Activated naive CD8-positive, alpha-beta T cell treated with anti-CD3 and anti-CD28 coated beads, Interleukin-2, amount 10 ng/mL, durations not matched to agents 7 days and 5 days (primary cell): ENCODE results near the gene ESAM. TPM values are rescaled to one million over a fixed set of nuclear protein-coding genes. Genes with fewer than 3 reads are reported as not detected.

ENCODE experiments used
- ATAC-seq: fragments of 150-1000 bp; cut with Tn5 transposase; one replicate; pipeline ENCODE4 v1.10.0; 2021; ENCODE audit warnings: low read depth, moderate library complexity
- POLR2A ChIA-PET: fragments of 350-600 bp; sonication (Branson Sonifier 250); formaldehyde crosslinking; loops from one replicate; lab custom pipeline; 2021; ENCODE audit warnings: antibody characterized with exemption; lab: Charles Lee
- DNase-seq: peaks from one replicate; pipeline ENCODE4 v3.0.0; 2021
- H3K27ac Mint-ChIP-seq: one replicate; pipeline ENCODE4 v1.8.0; 2022; ENCODE audit warnings: mild to moderate bottlenecking, mixed read lengths
- H3K27me3 Mint-ChIP-seq: one replicate; pipeline ENCODE4 v1.8.0; 2022; ENCODE audit warnings: mild to moderate bottlenecking, moderate library complexity, mixed read lengths
- H3K36me3 Mint-ChIP-seq: one replicate; pipeline ENCODE4 v1.8.0; 2021; ENCODE audit warnings: mild to moderate bottlenecking, mixed read lengths
- H3K4me1 Mint-ChIP-seq: one replicate; pipeline ENCODE4 v1.8.0; 2021; ENCODE audit warnings: mixed read lengths
- H3K4me3 Mint-ChIP-seq: one replicate; pipeline ENCODE4 v1.8.0; 2022; ENCODE audit warnings: mild to moderate bottlenecking, moderate library complexity, mixed read lengths
- H3K9me3 Mint-ChIP-seq: one replicate; pipeline ENCODE4 v1.8.0; 2021; ENCODE audit warnings: mixed read lengths
- total RNA-seq, 2 experiments: library from RNA; stranded (reverse); gene quantifications; one replicate each; pipeline ENCODE4 v1.2.3, GENCODE V29; 2021

ESAM gene, protein sequence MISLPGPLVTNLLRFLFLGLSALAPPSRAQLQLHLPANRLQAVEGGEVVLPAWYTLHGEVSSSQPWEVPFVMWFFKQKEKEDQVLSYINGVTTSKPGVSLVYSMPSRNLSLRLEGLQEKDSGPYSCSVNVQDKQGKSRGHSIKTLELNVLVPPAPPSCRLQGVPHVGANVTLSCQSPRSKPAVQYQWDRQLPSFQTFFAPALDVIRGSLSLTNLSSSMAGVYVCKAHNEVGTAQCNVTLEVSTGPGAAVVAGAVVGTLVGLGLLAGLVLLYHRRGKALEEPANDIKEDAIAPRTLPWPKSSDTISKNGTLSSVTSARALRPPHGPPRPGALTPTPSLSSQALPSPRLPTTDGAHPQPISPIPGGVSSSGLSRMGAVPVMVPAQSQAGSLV
- under 1 TPM; 0.91 to 0.97 TPM for total RNA-seq

GRCh38 chr11:124762105-124762623, at the start of gene ESAM:
ESAM (minus strand) TSS chr11:124762290; CDS start chr11:124762154, 136 bp downstream.
- Mint-ChIP-seq H3K4me1 (peaks cover 13% of the 10 kb centered on the region), H3K4me3 (peak within 1 kb of the TSS; percentile 99), H3K27me3 (peaks cover 48% of the 10 kb centered on the region), H3K36me3 (peaks cover 2% of the 10 kb centered on the region), H3K27ac (peak within 1 kb of the TSS; percentile 57), H3K9me3 (no peaks in the 10 kb centered on the region)
- peak; percentile 76 for ATAC-seq
- POLR2A ChIA-PET, result interaction anchor here (0.6 to 1.4 kb wide), 2 partner anchors 92 to 118 kb away, joined by 3 to 4 read pairs; no protein-coding TSS in a partner anchor
- DNase-seq, result peak; percentile 83

GRCh38 chr11:124811399-124812125, 49.5 kb upstream of the ESAM start:
- H3K27ac Mint-ChIP-seq, result no peak overlapping the region
- POLR2A ChIA-PET, result no interaction called here
- DNase-seq, result no peak
- no peaks in the 10 kb centered on the region for H3K9me3 Mint-ChIP-seq
- peaks cover 33% of the 10 kb centered on the region for H3K27me3 Mint-ChIP-seq
- no peak overlapping the region for H3K4me3 Mint-ChIP-seq
- H3K4me1 Mint-ChIP-seq, result no peaks in the 10 kb centered on the region
- ATAC-seq, result no peak
- H3K36me3 Mint-ChIP-seq, result no peaks in the 10 kb centered on the region

GRCh38 chr11:124807660-124808270, 45.7 kb upstream of the ESAM start:
- no peaks in the 10 kb centered on the region for H3K36me3 Mint-ChIP-seq
- POLR2A ChIA-PET, result no interaction called here

DNA sequence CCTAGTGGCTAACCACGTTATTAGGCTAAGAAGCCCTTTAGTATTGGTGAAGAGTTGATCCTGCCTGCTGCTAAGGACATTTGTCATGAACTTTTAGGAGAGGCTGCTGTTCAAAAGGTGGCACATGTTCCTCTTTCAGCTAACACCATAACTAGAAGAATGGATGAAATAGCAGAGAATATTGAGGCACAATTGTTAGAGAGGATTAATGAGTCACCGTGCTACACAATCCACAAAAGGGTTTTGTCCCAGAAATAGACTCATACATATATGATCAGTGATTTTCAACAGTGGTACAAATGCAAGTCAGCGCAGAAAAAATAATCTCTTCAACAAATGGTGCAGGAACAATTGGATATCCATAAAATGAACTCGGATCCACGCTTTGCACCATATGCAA, 45.1 kb upstream of the ESAM start:
- POLR2A ChIA-PET, result no interaction called here
- H3K27ac Mint-ChIP-seq, result no peak overlapping the region
- H3K27me3 Mint-ChIP-seq, result peaks cover 15% of the 10 kb centered on the region
- H3K36me3 Mint-ChIP-seq, result no peaks in the 10 kb centered on the region
- no peak overlapping the region for H3K4me3 Mint-ChIP-seq
- H3K4me1 Mint-ChIP-seq, result no peaks in the 10 kb centered on the region
- ATAC-seq, result no peak
- no peaks in the 10 kb centered on the region for H3K9me3 Mint-ChIP-seq
- DNase-seq, result no peak

More at GRCh38 chr11:124807660-124808270, 45.7 kb upstream of the ESAM start:
- DNase-seq (no peak), ATAC-seq (no peak)
- Mint-ChIP-seq H3K27me3 (peaks cover 16% of the 10 kb centered on the region), H3K27ac (no peak overlapping the region), H3K4me3 (no peak overlapping the region), H3K9me3 (no peaks in the 10 kb centered on the region), H3K4me1 (no peaks in the 10 kb centered on the region)

DNA sequence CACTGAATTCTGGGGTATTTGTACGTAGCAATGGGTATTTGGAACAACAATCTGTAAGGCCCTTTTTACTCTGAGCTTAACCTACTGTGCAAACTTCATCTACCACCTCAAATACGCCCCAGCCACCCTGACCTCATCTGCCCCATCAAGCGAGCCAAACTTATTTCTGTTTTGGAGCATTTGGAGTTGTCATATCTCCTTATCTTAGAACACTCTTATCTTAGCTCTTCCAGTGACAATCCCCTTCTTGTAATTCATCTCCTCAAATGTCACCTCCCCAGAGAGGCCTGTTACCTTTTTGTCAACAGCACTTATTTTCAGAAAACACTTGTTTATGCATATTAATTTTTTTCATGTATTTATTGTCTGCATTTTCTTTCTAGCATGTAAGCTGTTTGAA, 42.8 kb upstream of the ESAM start:
- H3K36me3 Mint-ChIP-seq, result no peaks in the 10 kb centered on the region
- no peaks in the 10 kb centered on the region for H3K9me3 Mint-ChIP-seq
- DNase-seq, result no peak
- peaks cover 3% of the 10 kb centered on the region for H3K4me1 Mint-ChIP-seq
- no peak overlapping the region for H3K27ac Mint-ChIP-seq
- H3K27me3 Mint-ChIP-seq, result peaks cover 11% of the 10 kb centered on the region
- POLR2A ChIA-PET, result no interaction called here
- no peak overlapping the region for H3K4me3 Mint-ChIP-seq
- ATAC-seq, result no peak

GRCh38 chr11:124801636-124802312, 39.7 kb upstream of the ESAM start:
- no peak for ATAC-seq

DNA sequence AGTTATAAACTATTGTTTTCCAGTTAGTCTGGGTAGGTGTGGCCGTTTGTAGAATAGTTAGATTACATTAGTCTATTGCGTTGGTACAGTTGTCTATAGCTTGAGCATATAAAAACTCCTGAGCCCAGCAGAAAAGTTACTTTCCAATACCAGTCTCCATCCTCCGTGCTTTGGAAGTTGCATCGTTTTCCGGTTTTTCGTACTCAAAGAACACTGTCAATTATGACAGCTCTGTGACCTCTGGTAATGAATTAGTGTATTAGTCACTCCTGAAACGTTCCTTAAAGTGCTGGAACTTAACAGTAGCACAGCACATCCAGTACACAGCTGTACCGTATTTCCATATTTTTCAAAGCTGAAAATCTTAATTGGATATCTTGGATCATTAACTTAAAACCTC, 38.9 kb upstream of the ESAM start:
- peaks cover 18% of the 10 kb centered on the region for H3K4me1 Mint-ChIP-seq
- H3K9me3 Mint-ChIP-seq, result no peaks in the 10 kb centered on the region
- POLR2A ChIA-PET, result interaction anchor here (0.6 to 2.0 kb wide), 2 partner anchors 131 to 1086 kb away, joined by 7 read pairs; no protein-coding TSS in a partner anchor
- H3K36me3 Mint-ChIP-seq, result peaks cover 5% of the 10 kb centered on the region
- peaks cover 6% of the 10 kb centered on the region for H3K27me3 Mint-ChIP-seq
- DNase-seq, result no peak
- peak overlapping the region; percentile 83 for H3K4me3 Mint-ChIP-seq
- no peak for ATAC-seq
- peak overlapping the region; percentile 87 for H3K27ac Mint-ChIP-seq

More at GRCh38 chr11:124801636-124802312, 39.7 kb upstream of the ESAM start:
- peak overlapping the region; percentile 20 for H3K4me3 Mint-ChIP-seq
- H3K4me1 Mint-ChIP-seq, result peaks cover 18% of the 10 kb centered on the region
- peaks cover 6% of the 10 kb centered on the region for H3K27me3 Mint-ChIP-seq
- DNase-seq, result no peak
- POLR2A ChIA-PET, result interaction anchor here (0.6 kb wide), 1 partner anchor 160 kb away, joined by 3 read pairs; no protein-coding TSS in a partner anchor
- H3K27ac Mint-ChIP-seq, result no peak overlapping the region
- no peaks in the 10 kb centered on the region for H3K9me3 Mint-ChIP-seq
- H3K36me3 Mint-ChIP-seq, result peaks cover 5% of the 10 kb centered on the region

DNA sequence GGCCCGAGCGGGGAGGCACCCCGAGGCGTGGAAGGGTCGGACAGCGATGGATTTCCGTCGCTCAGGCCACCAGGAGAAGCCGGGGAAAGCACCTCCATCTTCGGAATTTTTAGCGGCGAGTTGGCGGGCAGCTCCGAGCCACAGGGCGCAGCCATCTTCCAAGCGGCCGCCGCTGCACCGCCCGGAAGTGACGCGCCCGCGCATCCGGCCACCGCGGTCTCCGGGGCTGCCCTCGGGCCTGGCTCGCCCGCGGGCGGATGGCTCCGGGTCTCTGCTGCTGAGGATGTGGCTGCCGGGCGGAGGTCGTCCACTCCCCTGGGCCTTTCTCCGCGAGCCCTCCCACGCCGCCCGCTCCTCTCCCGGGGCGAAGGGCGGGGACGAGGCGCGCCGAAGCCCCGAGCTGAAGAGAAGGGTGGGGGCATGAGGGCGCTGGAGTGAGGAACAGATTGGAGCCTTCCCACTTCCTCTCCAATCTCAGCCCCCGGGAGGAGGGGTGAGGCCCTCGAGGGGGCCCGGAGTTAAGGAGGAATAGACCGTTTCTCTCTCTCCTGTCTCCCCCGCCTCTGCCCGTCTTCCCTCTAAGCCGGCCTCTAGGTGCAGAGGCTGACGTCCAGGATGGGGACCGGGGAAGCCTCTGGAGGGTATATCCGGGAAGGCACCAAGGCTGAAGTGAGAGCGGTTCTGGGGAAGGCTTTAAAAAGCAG, 38.3 kb upstream of the ESAM start, which contains the start of gene MSANTD2:
Gene MSANTD2 (minus strand): TSS at position 181 of the 704 bp plus-strand sequence. CDS start 26 bp downstream, at position 155.
- peak within 1 kb of the TSS; percentile 90 for H3K27ac Mint-ChIP-seq
- peak within 1 kb of the TSS; percentile 94 for H3K4me3 Mint-ChIP-seq
- peaks cover 5% of the 10 kb centered on the region for H3K36me3 Mint-ChIP-seq
- H3K9me3 Mint-ChIP-seq, result no peaks in the 10 kb centered on the region
- POLR2A ChIA-PET, result interaction anchor here (0.6 to 2.0 kb wide), 10 partner anchors 36 to 1087 kb away, joined by 3 to 10 read pairs (median 4); partner anchors contain the start of genes NRGN, SIAE, SPA17 and TBRG1
- peaks cover 18% of the 10 kb centered on the region for H3K4me1 Mint-ChIP-seq
- peak; percentile 93 for DNase-seq
- ATAC-seq, result peak; percentile 91
- peaks cover 6% of the 10 kb centered on the region for H3K27me3 Mint-ChIP-seq

GRCh38 chr11:124799348-124800225, 37.5 kb upstream of the ESAM start:
- POLR2A ChIA-PET, result interaction anchor here (0.6 to 2.0 kb wide), 11 partner anchors 35 to 177 kb away, joined by 3 to 10 read pairs (median 4); partner anchors contain the start of genes NRGN, SIAE, SPA17 and TBRG1
- peaks cover 5% of the 10 kb centered on the region for H3K36me3 Mint-ChIP-seq
- H3K27ac Mint-ChIP-seq, result peak overlapping the region; percentile 90
- peak overlapping the region; percentile 94 for H3K4me3 Mint-ChIP-seq
- peaks cover 6% of the 10 kb centered on the region for H3K27me3 Mint-ChIP-seq
- peaks cover 20% of the 10 kb centered on the region for H3K4me1 Mint-ChIP-seq
- H3K9me3 Mint-ChIP-seq, result no peaks in the 10 kb centered on the region
- ATAC-seq, result peak; percentile 65
- DNase-seq, result peak; percentile 66

DNA sequence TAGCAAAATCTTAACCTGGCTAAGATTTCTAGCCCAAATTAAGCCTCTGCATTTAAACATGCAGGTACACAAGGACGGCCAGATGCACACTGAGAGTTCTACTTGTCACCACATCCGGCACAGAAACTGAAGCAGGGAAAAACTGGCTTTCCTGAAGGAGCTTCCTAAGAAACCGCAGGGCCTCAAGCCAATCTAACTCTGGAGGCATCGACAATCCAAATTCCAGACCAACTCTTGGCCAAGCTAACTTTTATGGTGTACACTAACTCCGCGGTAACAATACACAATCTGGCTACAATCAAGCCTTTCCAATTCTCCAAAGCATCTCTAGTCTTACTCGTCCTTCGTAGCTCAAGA, 36.9 kb upstream of the ESAM start:
- H3K4me3 Mint-ChIP-seq, result peak overlapping the region; percentile 94
- no peaks in the 10 kb centered on the region for H3K9me3 Mint-ChIP-seq
- DNase-seq (no peak), ATAC-seq (no peak)
- peak overlapping the region; percentile 90 for H3K27ac Mint-ChIP-seq
- POLR2A ChIA-PET, result interaction anchor here (0.6 to 2.0 kb wide), 5 partner anchors 11 to 125 kb away, joined by 3 to 10 read pairs (median 4); partner anchors contain the start of genes SIAE and SPA17
- peaks cover 6% of the 10 kb centered on the region for H3K27me3 Mint-ChIP-seq
- peaks cover 21% of the 10 kb centered on the region for H3K4me1 Mint-ChIP-seq
- peaks cover 5% of the 10 kb centered on the region for H3K36me3 Mint-ChIP-seq

DNA sequence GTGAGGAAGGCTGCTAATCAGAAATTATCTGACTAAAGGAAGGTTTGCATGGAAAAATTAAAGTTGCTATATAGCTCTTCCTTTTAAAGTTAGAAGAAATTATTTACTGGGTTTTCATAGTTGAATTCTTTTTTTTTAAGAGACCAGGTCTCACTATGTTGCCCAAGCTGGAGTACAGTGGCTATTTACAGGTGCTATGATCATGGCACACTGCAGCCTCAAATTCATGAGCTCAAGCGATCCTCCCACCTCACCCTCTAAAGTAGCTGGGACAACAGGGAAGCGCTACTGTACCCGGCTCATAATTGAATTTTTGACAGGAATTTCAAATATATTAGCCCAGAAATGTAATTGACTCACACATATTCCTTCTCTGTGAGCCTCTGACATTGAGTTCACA, 34.2 kb upstream of the ESAM start:
- DNase-seq, result no peak
- H3K27ac Mint-ChIP-seq, result no peak overlapping the region
- H3K4me1 Mint-ChIP-seq, result peaks cover 35% of the 10 kb centered on the region
- POLR2A ChIA-PET, result interaction anchor here (0.9 kb wide), 1 partner anchor 33 kb away, joined by 3 read pairs; no protein-coding TSS in a partner anchor
- no peaks in the 10 kb centered on the region for H3K27me3 Mint-ChIP-seq
- H3K36me3 Mint-ChIP-seq, result peaks cover 5% of the 10 kb centered on the region
- H3K4me3 Mint-ChIP-seq, result no peak overlapping the region
- no peaks in the 10 kb centered on the region for H3K9me3 Mint-ChIP-seq
- no peak for ATAC-seq
